VCaP (cell line): Measurements from ENCODE around the gene MT2A.

Source experiments
- H3K27ac ChIP-seq: fragments of 450-650 bp; 2 replicates; pipeline ENCODE4 v1.5.1; 2017
- TF ChIP-seq, protein P1 (sequence below): fragments of 450-650 bp; conservative IDR thresholded peaks from 2 replicates; pipeline ENCODE4 v1.5.1; 2017; ENCODE audit warnings: mild to moderate bottlenecking, moderate library complexity

The MT2A gene

DNA sequence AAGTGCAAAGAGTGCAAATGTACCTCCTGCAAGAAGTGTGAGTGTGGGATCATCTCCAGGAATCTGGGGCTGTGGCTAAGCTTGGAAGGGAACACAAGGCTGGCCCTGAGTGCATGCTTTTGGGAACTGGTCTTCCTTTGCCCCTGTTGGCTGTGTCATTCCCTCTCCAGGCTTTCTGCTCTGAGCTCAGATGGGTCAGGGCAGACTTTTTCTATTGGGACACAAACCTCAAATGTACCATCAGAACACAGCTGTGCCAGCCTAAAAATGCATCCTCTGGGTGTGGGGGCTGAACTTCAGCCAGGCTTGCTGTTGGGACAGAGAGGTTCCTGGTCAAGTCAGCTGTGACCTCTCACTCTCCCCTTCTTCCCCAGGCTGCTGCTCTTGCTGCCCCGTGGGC, 44.2 kb downstream of the MT2A start:
- TF ChIP-seq, protein P1, sequence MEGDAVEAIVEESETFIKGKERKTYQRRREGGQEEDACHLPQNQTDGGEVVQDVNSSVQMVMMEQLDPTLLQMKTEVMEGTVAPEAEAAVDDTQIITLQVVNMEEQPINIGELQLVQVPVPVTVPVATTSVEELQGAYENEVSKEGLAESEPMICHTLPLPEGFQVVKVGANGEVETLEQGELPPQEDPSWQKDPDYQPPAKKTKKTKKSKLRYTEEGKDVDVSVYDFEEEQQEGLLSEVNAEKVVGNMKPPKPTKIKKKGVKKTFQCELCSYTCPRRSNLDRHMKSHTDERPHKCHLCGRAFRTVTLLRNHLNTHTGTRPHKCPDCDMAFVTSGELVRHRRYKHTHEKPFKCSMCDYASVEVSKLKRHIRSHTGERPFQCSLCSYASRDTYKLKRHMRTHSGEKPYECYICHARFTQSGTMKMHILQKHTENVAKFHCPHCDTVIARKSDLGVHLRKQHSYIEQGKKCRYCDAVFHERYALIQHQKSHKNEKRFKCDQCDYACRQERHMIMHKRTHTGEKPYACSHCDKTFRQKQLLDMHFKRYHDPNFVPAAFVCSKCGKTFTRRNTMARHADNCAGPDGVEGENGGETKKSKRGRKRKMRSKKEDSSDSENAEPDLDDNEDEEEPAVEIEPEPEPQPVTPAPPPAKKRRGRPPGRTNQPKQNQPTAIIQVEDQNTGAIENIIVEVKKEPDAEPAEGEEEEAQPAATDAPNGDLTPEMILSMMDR = no peak
- H3K27ac ChIP-seq = no peak overlapping the region

DNA sequence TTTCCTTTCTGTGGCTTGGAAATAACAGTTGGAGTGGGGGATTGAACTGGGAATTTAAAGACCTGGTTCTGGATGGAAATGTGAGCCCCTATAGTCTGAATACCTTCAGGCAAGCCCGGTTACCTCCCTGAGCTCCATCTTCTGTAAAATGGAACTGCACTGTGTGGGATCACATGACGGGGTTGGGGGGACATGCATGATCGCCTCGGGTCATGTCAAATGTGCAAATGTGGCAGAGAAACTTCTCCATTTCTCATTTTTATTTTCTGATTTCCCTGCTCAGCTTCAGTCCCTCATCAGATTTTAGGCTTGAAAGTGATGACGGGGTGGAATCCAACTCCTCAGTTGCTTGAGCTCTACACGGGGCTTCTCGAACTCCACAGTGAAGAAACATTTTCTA, 44.8 kb downstream of the MT2A start:
- no peak overlapping the region for H3K27ac ChIP-seq
- TF ChIP-seq, protein P1 = no peak

DNA sequence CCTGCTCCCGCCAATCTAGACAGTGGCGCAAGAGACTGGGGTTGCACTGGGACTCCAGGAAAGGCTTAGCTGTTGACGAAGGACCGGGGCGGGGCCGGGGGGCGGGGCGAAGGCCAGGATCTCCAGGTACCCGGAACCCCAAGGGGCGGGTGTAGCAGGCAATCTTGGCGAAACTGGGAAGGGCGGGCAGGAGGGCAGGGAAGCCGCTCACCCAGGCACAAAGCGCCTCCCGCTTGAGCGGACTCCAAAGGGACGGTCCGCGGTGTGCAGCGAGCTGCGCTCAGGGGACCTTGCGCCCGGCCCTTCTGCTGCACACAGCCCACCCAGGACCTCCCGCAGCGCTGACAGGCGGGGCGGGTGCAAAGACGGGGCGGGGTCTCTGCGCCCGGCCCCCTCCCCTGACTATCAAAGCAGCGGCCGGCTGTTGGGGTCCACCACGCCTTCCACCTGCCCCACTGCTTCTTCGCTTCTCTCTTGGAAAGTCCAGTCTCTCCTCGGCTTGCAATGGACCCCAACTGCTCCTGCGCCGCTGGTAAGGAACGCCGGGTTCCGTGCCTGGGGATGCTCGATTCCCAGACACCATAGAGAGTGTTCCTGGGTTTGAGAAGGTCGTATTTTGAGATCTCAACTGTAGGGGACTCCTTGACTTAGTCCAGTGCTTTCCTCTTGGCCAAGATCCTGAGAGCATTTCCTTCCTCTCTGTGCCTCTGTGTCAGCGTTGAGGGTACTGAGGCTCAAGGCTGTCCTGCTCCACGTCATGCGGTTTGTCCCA, 49.4 kb downstream of the MT2A start, which contains the start of gene MT1F:
Gene MT1F, plus strand, starts transcription at position 405 of the 772 bp plus-strand sequence. Its CDS starts 100 bp downstream, at position 505.
- TF ChIP-seq, protein P1 = no peak
- H3K27ac ChIP-seq = peak within 1 kb of the TSS; percentile 51

DNA sequence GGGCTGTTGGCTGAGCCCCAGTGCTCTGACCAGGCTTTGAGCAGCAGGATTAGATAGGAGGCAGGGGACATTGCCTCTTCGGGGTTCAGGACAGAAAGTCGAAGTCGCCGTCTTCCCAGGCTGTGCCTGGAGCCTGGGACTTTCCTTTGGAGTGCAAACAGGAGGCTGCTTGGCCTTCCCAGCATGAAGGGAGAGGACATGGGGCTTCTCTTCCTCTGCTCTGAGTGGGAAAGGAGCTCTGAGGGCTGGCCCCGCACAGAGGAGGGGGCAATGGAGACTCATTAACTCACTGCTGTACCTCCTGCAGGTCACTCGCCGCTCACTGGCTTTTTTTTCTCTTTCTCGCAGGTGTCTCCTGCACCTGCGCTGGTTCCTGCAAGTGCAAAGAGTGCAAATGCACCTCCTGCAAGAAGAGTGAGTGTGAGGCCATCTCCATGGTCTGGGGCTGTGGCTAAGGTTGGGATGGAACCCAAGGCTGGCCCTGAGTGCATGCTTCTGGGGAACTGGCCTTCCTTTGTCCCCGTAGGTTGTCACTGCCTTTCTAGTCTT, 50.0 kb downstream of the MT2A start:
- H3K27ac ChIP-seq = peak overlapping the region; percentile 51; the same call in 1 of the 2 replicates
- TF ChIP-seq, protein P1 = no peak
